ENCODE results near the gene OAS1.

OAS1 gene

GRCh38 chr12:112906712-112907414 lies at the start of gene OAS1:
Gene OAS1, plus strand, starts transcription at chr12:112906962. Its CDS starts 78 bp downstream, at chr12:112907040.
- no peak for DNase-seq

- no peak for DNase-seq
Measured at GRCh38 chr12:112859291-112859690, 47.5 kb upstream of the OAS1 start.

GRCh38 chr12:112860181-112860580 lies 46.6 kb upstream of the OAS1 start:
- DNase-seq = no peak

- no peak for DNase-seq
Measured at GRCh38 chr12:112861284-112861683, 45.5 kb upstream of the OAS1 start.

- no peak for DNase-seq
Measured at GRCh38 chr12:112862636-112863290, 44.0 kb upstream of the OAS1 start.

GRCh38 chr12:112868459-112869041 lies 38.2 kb upstream of the OAS1 start:
- no peak for DNase-seq

- DNase-seq = no peak
Measured at GRCh38 chr12:112869091-112869490, 37.7 kb upstream of the OAS1 start.

- no peak for DNase-seq
Measured at GRCh38 chr12:112869778-112870177, 37.0 kb upstream of the OAS1 start.

- DNase-seq = no peak
Measured at GRCh38 chr12:112870267-112870980, 36.3 kb upstream of the OAS1 start.

- no peak for DNase-seq
Measured at GRCh38 chr12:112875608-112876007, 31.2 kb upstream of the OAS1 start.

GRCh38 chr12:112876506-112876905 lies 30.3 kb upstream of the OAS1 start:
- DNase-seq = no peak

- no peak for DNase-seq
Measured at GRCh38 chr12:112877006-112877405, 29.8 kb upstream of the OAS1 start.

GRCh38 chr12:112878488-112878887 lies 28.3 kb upstream of the OAS1 start:
- DNase-seq = no peak

- DNase-seq = no peak
Measured at GRCh38 chr12:112879191-112879705, 27.5 kb upstream of the OAS1 start.

GRCh38 chr12:112881602-112882001 lies 25.2 kb upstream of the OAS1 start:
- DNase-seq = no peak

GRCh38 chr12:112885236-112885635 lies 21.5 kb upstream of the OAS1 start:
- no peak for DNase-seq

- no peak for DNase-seq
Measured at GRCh38 chr12:112887550-112887949, 19.2 kb upstream of the OAS1 start.

GRCh38 chr12:112891093-112892024 lies 15.4 kb upstream of the OAS1 start:
- no peak for DNase-seq

GRCh38 chr12:112892856-112893255 lies 13.9 kb upstream of the OAS1 start:
- no peak for DNase-seq

GRCh38 chr12:112894128-112894527 lies 12.6 kb upstream of the OAS1 start:
- no peak for DNase-seq

GRCh38 chr12:112898380-112898779 lies 8.4 kb upstream of the OAS1 start:
- DNase-seq = no peak

Measured in NCI-H1417 treated with DMSO at 0.1 percent for 48 hours (cell line).